ENCODE measurements around the gene MESP2. TPM values are rescaled to one million over a fixed set of nuclear protein-coding genes. Genes with fewer than 3 reads are reported as not detected.

The MESP2 gene
- total and polyA plus RNA-seq, 2 of the 13 experiments (the other 11 are each of a cell fraction or from before 2014, with no cell fraction given), result not detected

DNA sequence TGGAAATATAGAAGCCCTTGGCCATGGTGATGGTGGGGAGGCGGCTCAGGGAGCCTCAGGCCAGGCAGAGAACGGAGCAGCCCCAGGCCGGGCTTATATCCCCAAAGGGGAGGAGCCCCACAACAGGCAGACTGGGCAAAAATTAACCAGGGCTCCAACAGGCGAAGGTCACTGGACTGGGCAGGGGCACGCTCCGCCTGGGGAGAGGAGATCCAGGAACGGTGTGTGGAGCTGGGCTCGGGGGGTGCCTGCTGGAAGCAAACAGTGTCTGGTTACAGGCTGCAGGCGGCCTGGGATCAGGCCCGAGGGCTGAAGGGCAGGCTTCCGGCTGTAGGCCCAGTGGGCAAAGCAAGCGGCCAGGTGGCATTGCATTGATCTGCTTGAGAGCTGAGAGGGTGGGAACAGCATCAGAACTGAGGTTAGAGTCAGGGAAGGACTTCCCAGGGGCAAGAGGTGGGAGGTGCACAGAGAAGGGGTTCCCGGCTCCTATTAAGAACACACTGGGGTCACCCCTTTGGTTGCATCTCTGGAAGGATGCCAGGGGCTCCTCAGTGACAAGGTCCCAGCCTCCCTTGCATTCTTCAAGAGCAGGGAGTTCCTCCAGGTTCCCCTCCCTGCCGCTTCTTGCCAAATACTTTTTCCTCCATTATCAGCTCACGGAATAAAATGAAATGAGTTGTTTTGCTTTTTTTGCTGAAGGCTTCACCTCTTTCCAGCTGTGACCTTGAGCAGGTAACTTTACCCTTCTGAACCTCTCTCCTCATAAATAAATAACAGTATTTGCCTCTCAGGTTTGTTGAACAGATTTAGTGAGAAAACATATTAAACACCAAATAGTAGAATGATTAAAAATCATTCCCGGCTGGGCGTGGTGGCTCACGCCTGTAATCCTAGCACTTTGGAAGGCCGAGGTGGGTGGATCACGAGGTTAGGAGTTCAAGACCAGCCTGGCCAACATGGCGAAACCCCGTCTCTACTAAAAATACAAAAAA lies 30.7 kb downstream of the MESP2 start (continued):
- TF ChIP-seq, protein P1, sequence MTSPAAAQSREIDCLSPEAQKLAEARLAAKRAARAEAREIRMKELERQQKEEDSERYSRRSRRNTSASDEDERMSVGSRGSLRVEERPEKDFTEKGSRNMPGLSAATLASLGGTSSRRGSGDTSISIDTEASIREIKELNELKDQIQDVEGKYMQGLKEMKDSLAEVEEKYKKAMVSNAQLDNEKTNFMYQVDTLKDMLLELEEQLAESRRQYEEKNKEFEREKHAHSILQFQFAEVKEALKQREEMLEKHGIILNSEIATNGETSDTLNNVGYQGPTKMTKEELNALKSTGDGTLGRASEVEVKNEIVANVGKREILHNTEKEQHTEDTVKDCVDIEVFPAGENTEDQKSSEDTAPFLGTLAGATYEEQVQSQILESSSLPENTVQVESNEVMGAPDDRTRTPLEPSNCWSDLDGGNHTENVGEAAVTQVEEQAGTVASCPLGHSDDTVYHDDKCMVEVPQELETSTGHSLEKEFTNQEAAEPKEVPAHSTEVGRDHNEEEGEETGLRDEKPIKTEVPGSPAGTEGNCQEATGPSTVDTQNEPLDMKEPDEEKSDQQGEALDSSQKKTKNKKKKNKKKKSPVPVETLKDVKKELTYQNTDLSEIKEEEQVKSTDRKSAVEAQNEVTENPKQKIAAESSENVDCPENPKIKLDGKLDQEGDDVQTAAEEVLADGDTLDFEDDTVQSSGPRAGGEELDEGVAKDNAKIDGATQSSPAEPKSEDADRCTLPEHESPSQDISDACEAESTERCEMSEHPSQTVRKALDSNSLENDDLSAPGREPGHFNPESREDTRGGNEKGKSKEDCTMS (CRISPR knock-in tag; conservative IDR thresholded peaks at IDR 0.05), result no peak
- TF ChIP-seq, protein P2, sequence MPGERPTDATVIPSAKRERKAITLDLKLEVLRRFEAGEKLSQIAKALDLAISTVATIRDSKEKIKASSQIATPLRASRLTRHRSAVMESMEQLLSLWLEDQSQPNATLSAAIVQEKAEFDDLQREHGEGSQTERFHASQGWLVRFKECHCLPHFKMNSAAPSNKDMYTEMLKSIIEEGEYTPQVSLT (CRISPR knock-in tag; IDR thresholded peaks at IDR 0.05; ENCODE audit: borderline replicate concordance, low read depth), result no peak
- TF ChIP-seq ZNF709 (CRISPR knock-in tag; IDR thresholded peaks at IDR 0.05) (no peak), CENPX (CRISPR knock-in tag; IDR thresholded peaks at IDR 0.05) (no peak), HNRNPLL (IDR thresholded peaks at IDR 0.05; ENCODE audit: low read depth, low read length, poor library complexity, severe bottlenecking) (peak; percentile 60), ZNF678 (CRISPR knock-in tag; IDR thresholded peaks at IDR 0.05) (no peak), ZNF337 (CRISPR knock-in tag; IDR thresholded peaks at IDR 0.05; ENCODE audit: borderline replicate concordance, low read depth) (peak; percentile 66; the same call in 1 of the 2 replicates), PAWR (CRISPR knock-in tag; IDR thresholded peaks at IDR 0.05; ENCODE audit: borderline replicate concordance) (no peak), GFI1 (CRISPR knock-in tag; IDR thresholded peaks at IDR 0.05; ENCODE audit: borderline replicate concordance) (peak; percentile 78), ARID4A (CRISPR knock-in tag; IDR thresholded peaks at IDR 0.05; ENCODE audit: borderline replicate concordance) (peak; percentile 67; the same call in 1 of the 2 replicates), KDM2A (CRISPR knock-in tag; IDR thresholded peaks at IDR 0.05; ENCODE audit: borderline replicate concordance, low read depth) (peak; percentile 86), ZC3H4 (CRISPR knock-in tag; IDR thresholded peaks at IDR 0.05; ENCODE audit: borderline replicate concordance) (no peak), NFKB2 (CRISPR knock-in tag; IDR thresholded peaks at IDR 0.05; ENCODE audit: borderline replicate concordance) (peak; percentile 81; the same call in 1 of the 2 replicates), HNRNPH1 (optimal IDR thresholded peaks at IDR 0.05; ENCODE audit: low read depth, low read length) (no peak), ZNF431 (CRISPR knock-in tag; IDR thresholded peaks at IDR 0.05; ENCODE audit: borderline replicate concordance, low read depth) (peak; percentile 88), CHD4 (IDR thresholded peaks at IDR 0.05; ENCODE audit: borderline replicate concordance, low read length) (no peak), ZNF331 (CRISPR knock-in tag; IDR thresholded peaks at IDR 0.05) (peak; percentile 75), SP2 (CRISPR knock-in tag; IDR thresholded peaks at IDR 0.05) (no peak), JUNB (CRISPR knock-in tag; IDR thresholded peaks at IDR 0.05; ENCODE audit: borderline replicate concordance) (no peak), ZMAT3 (CRISPR knock-in tag; conservative IDR thresholded peaks at IDR 0.05) (peak; percentile 88), NCOR1 (IDR thresholded peaks at IDR 0.05; ENCODE audit: borderline replicate concordance, low read length) (peak; percentile 54), ZMYM3 (CRISPR knock-in tag; IDR thresholded peaks at IDR 0.05) (peak; percentile 99)
